ENCODE data around the gene HS6ST3.
"Not testable (repeated sequence)": the region's sequence is repeated elsewhere in the genome, so short reads cannot be mapped to it uniquely, and the experiment has no call there.

The HS6ST3 gene

DNA sequence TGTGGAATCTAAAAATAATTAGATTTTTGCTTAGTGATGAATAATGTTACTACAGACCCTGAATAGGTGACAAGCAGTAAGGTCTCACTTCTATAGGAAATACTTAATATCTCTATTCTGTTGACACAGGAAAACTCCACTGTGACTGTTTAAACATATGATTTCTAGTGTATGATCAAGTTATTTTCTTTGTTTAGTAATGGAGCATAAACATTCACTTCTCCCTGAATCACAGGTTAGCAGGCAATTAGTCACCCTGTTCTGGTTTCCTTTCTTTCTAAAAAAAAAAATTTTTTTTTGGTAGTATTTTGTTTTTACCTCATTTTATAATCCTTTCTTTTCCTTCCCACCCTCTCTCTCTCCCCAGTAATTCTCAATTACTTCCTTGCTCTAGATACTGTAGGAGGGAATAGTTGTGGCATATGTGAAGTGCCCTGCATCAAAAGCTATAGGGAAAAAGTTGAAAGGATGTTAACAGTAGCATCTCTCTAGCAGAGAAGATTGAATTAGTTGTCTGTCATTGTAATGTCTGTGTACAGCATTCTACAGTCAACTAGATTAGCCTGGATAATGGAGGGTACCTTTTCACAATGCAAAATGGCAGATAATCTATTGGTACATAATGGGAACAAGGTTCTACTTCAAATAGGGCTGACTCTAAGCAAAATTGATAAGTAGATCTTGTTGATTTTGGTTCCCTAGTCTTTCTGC lies 3.5 kb downstream of the HS6ST3 start:
- no peak for DNase-seq

GRCh38 chr13:96100457-96101220 lies 10.7 kb downstream of the HS6ST3 start:
- no peak for DNase-seq

- DNase-seq, result no peak
Observed at GRCh38 chr13:96104516-96104915, 14.6 kb downstream of the HS6ST3 start.

GRCh38 chr13:96108072-96108471 lies 18.2 kb downstream of the HS6ST3 start:
- DNase-seq, result not testable (repeated sequence)

- no peak for DNase-seq
Observed at GRCh38 chr13:96109125-96109524, 19.2 kb downstream of the HS6ST3 start.

GRCh38 chr13:96112936-96113335 lies 23.0 kb downstream of the HS6ST3 start:
- no peak for DNase-seq

- not testable (repeated sequence) for DNase-seq
Observed at GRCh38 chr13:96115368-96115767, 25.5 kb downstream of the HS6ST3 start.

DNA sequence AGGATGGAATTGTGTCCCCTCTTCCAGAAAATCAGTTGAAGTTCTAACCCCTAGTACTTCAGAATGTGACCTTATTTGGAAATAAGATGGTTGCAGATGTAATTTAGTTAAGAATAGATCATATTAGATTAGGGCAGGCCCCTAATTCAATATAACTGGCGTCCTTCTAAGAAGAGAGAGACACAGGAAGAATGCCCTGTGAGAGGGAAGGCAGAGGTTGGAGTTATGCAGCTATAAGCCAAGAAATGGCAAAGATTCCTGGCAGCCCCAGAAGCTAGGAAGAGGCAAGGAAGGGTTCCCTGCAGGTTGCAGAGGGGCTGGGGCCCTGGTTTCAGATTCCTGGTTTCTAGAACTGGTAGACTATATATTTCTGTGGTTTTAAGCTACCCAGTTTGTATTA lies 30.0 kb downstream of the HS6ST3 start:
- no peak for DNase-seq

GRCh38 chr13:96130818-96131340 lies 41.0 kb downstream of the HS6ST3 start:
- DNase-seq, result no peak

- DNase-seq, result no peak
Observed at GRCh38 chr13:96141032-96141431, 51.1 kb downstream of the HS6ST3 start.

DNA sequence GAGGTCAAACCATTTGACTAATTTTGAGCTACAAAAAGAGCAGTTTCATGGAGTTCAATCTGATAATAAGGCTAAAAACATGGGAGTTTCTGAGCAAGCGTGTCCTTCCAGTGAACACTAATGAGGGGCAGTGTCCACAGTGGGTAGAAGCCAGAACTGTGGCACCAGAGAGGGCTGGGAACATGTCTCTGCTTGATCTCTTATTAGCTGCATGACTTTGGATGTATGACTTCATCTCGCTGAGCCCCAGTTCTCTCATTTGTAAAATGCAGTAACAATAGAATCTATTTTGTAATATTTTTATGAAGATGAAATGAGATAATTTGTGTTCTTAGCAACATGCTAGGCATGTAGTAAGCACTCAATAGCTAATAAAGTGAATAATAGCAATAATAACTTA lies 69.8 kb downstream of the HS6ST3 start:
- DNase-seq, result no peak

GRCh38 chr13:96161141-96161540 lies 71.2 kb downstream of the HS6ST3 start:
- no peak for DNase-seq

DNA sequence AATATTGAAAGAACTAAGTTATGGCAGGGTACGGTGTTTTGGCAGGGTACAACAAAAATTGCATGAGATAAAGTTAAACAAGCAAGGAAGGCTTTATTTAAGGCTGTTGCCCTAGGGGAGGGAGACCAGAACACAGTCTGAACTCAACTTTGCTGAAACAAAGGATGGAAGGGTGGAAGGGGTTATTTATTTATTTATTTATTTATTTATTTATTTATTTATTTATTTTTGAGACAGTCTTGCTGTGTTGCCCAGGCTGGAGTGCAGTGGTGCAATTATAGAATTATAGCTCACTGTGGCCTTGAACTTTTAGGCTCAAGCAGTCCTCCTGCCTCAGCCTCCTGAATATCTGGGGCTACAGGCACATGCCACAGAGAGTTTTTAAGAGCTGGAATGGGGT lies 75.9 kb downstream of the HS6ST3 start:
- no peak for DNase-seq

DNA sequence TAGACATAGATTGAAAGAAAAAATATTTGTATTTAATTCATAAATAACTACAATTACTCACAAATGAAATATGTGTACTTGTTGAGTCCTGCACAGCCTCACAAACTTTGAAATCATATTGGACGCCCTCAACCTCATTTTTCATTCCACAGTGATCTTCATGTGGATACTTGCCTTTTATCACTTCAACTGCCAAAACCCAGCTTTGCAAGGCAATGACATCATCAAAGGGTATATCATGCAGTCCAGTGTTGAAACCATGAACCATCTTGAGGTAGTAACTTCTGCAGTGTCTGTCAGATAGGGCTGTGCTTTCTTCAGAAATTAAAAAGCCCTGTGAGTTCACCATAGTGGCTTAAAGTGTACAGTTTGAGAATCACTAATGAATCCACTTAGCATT lies 82.2 kb downstream of the HS6ST3 start:
- DNase-seq, result no peak

GRCh38 chr13:96178759-96179158 lies 88.9 kb downstream of the HS6ST3 start:
- DNase-seq, result no peak

DNA sequence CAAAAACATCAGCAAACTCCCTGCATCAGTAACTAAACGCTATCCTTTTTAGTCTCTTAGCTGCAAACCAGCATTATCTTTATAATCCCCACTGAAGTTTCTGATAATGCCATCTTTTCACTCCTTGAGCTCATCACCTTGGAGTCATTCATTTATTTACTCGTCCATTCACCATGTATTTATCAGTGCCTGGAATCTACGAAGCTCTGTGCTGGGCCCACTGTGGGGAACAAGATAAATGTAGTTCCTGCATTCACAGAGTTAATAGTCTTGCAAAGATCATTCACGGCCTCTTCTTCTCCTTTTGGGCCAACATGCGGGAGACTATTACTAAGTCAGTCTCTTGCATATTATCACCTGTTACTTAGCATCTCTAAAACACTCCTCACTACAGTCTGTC lies 89.4 kb downstream of the HS6ST3 start:
- no peak for DNase-seq

GRCh38 chr13:96181911-96182310 lies 92.0 kb downstream of the HS6ST3 start:
- no peak for DNase-seq

DNA sequence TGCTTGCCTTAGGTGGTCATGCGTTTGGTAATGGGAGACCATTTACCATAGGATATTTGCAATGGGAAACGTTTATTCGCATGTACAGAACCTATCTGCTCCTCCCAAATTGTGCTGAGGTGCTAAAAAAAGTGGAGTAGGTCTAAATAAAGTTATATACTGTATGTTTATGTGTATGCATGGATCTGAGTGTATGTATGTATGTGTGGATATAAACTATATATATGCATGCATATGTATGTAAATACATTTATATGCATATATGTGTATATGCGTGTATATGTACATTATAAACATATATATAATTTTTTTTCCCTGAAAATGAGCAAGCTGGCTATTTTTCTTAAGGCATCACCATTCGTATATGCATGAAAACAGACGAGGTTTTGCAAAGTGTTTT lies 95.9 kb downstream of the HS6ST3 start:
- no peak for DNase-seq

GRCh38 chr13:96191367-96191766 lies 101.5 kb downstream of the HS6ST3 start:
- no peak for DNase-seq

DNA sequence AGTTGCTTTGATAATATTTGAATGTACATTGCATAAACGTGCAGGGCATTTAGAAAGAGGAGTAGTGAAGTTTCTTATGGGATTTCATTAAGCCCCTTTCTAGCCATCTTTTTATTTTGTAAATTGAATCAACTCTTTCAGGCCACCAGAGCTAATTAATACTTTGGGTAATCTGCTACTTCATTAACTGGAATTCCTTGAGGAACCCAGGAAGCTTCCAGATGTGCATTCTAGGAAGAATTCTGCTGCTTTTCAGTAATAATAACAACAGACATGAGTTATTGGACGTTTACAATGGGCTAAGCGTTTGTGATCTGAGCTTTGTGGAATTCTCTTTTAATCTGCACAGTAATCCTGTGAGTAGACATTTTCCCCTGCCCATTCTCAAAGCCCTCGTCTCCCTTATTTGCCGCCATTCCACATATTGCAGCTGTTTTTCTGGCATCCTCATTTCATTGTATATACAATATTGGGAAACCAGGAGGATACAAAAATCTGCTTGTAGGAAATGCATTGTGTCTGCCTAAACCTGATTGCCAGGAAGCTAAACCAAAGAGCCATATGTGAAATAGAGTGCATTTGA lies 103.9 kb downstream of the HS6ST3 start:
- DNase-seq, result no peak

DNA sequence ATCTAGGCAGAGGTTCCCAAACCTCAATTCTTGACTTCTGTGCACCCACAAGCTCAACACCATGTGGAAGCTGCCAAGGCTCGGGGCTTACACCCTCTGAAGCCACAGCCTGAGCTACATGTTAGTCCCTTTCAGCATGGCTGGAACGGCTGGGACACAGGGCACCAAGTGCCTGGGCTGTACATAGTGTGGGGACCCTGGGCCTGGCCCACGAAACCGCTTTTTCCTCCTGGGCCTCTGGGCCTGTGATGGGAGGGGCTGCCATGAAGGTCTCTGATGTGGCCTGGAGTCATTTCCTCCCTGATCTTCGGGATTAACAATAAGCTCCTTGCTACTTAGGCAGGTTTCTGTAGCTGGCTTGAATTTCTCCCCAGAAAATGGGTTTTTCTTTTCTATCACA lies 108.1 kb downstream of the HS6ST3 start:
- DNase-seq, result no peak

DNA sequence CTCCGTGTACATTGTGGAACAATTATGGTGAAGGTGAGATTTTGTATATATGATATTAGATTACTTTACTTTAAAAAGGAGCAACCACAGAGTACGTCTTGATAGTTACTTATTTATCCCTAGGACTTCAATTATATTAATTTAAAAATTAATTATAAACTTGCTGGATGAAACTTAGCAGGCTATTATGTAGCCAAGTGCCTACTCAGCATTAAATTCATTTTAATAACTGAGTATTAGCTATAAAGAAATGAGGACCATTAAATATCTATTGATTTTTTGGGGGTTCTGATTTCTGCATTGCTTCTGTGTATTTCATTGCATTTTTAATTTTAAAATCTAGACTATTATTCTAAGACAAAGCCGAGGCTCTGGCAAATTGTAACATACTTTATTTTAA lies 109.4 kb downstream of the HS6ST3 start:
- no peak for DNase-seq

DNA sequence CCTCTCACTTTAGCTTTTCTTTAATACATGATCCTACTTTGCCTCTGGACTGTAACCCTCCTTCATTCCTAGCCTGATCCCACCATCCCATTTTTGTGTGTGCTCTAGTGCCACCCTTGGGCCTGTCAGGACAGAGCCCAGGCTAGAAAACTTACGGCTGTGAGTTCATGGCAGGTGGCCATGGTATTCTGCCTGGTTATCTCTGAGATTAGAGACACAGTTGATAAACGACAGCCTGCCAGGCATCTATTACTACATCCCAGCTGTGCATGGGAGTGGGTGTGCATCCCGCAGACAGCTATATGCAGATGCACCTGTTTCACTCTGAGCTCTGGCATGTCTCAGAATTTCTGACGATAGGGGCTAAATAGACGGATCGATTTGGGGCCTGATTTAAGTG lies 110.9 kb downstream of the HS6ST3 start:
- DNase-seq, result no peak

GRCh38 chr13:96202315-96202714 lies 112.4 kb downstream of the HS6ST3 start:
- DNase-seq, result no peak

Measured in NCI-H2081 treated with DMSO at 0.1 percent for 48 hours (cell line).